Measurements from ENCODE around the gene HEPN1. TPM values are rescaled to one million over a fixed set of nuclear protein-coding genes. Genes with fewer than 3 reads are reported as not detected.
A peak's percentile ranks its signal among the peaks of the same experiment; 100 is the strongest.

The HEPN1 gene
- total and polyA plus RNA-seq, 10 of the 15 experiments (the other 5 are each of a cell fraction or from before 2014, with no cell fraction given), result not detected

DNA sequence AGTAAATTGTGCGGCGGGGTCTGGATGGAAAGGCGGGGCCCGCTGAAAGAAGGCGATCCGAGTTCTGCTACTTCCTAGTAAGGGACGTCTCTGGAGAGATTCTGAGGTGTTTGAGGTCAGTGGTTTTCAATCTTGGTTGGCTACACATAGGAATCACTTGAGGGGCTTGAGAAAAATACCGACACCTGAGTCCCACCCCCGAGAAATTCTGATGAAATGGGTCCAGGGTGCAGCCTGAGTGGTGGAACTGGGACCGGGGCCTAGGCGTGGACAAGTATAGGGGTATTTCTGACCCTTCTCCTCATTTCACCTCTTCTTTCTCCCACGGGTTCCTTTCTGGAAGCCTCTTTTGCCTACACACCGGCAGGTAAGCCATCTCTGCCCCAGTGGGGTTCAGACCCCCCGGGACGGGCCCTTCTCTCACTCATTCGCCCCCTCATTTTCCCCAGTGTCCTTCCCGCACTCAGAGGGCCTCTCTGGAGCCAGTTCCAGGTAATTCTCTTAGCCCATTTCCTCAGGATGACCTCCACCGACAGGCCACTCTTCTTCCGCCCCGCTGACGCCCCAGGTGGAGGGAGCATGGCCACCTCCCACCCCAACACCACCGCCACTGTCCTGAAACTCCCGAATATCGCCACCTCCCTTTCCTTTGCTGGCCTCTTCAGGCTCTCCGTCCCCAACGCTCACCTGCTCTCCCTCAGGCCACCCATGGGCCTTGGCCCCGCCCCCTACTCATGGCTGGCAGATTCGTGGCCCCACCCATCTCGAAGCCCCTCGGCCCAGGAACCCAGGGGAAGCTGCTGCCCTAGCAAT lies 42.0 kb upstream of the HEPN1 start:
- SMC1A ChIA-PET (ENCODE audit: uncharacterized antibody, unreplicated experiment), result interaction anchor here (0.8 to 1.2 kb wide), 2 partner anchors 77 to 480 kb away, joined by 3 read pairs; partner anchors contain the start of gene CCDC15
- H3K4me3 ChIP-seq, result peak overlapping the region; percentile 78; the same call in 1 of the 2 replicates
- intact Hi-C loops (cut with micrococcal nuclease; ENCODE audit: unreplicated experiment) (no loop called here), in situ Hi-C loops (cut with MboI) (no loop called here)
- no peaks in the 10 kb centered on the region for H3K9me3 ChIP-seq (replicated peaks; ENCODE audit: control insufficient read depth, insufficient read depth, low read length)
- H3K4me2 ChIP-seq (ENCODE audit: control insufficient read depth, insufficient read depth), result peak overlapping the region; percentile 99
- peak overlapping the region; percentile 95 for H2AFZ ChIP-seq (ENCODE audit: control insufficient read depth, low read depth, low read length)
- peaks cover 0 to 1% of the 10 kb centered on the region in 2 experiments; a peak in 3 of 4 replicates for H3K27me3 ChIP-seq (replicated peaks in 1 of 2; ENCODE audit: control insufficient read depth in 2 of 2, insufficient read depth in 2 of 2, low read length in 1 of 2)
- no peaks in the 10 kb centered on the region for H3K79me2 ChIP-seq (ENCODE audit: control insufficient read depth, insufficient read depth, low read length)
- POLR2A ChIA-PET, result no interaction called here
- H3K27ac ChIP-seq (ENCODE audit: control insufficient read depth, insufficient read depth), result no peak overlapping the region
- H3K4me1 ChIP-seq (ENCODE audit: control insufficient read depth, insufficient read depth, low read length), result no peaks in the 10 kb centered on the region
- no peak overlapping the region; the same call in 1 of the 2 replicates for H3K9ac ChIP-seq (ENCODE audit: control insufficient read depth, insufficient read depth, low read length)
- whole genome bisulfite sequencing (ENCODE audit: insufficient coverage, insufficient replicate concordance, low lambda C conversion rate, missing lambda C conversion rate), result 16% methylated on average over 30 of the region's 30 CpGs
- FAIRE-seq (no peak), DNase-seq (ENCODE audit: low read depth, low spot score) (no peak), ATAC-seq (no peak)
- RAD21 ChIA-PET (ENCODE audit: unreplicated experiment), result interaction anchor here (1.2 kb wide), 1 partner anchor 232 kb away, joined by 3 read pairs; no protein-coding TSS in a partner anchor
- no peaks in the 10 kb centered on the region for H3K36me3 ChIP-seq (ENCODE audit: control insufficient read depth in 2 of 2, insufficient read depth in 2 of 2, low read length in 1 of 2)
- H4K20me1 ChIP-seq (ENCODE audit: control insufficient read depth, insufficient read depth), result no peaks in the 10 kb centered on the region
- CTCF ChIA-PET, result interaction anchor here (0.6 to 1.6 kb wide), 16 partner anchors 11 to 825 kb away, joined by 3 to 7 read pairs (median 4); partner anchors contain the start of genes CCDC15 and TBRG1
- BruUV-seq (replicated peaks), result no TSS peak
- TF ChIP-seq SREBF2 (IDR thresholded peaks at IDR 0.05; ENCODE audit: low read length) (no peak), KAT2A (conservative IDR thresholded peaks at IDR 0.05; ENCODE audit: control insufficient read depth, low read depth, low read length) (no peak), BHLHE40 (IDR thresholded peaks at IDR 0.05; ENCODE audit: borderline replicate concordance in 1 of 2, low read depth in 2 of 2, low read length in 1 of 2) (no peak), MXI1 (IDR thresholded peaks at IDR 0.05; ENCODE audit: low read depth, low read length) (no peak), MTA2 (IDR thresholded peaks at IDR 0.05; ENCODE audit: low read depth) (no peak), POLR2AphosphoS5 (IDR thresholded peaks at IDR 0.05; ENCODE audit: low read length) (no peak), NR2F1 (conservative IDR thresholded peaks at IDR 0.05) (no peak), RAD21 (IDR thresholded peaks at IDR 0.05; ENCODE audit: insufficient read depth, low read depth, low read length) (no peak), SREBF1 (IDR thresholded peaks at IDR 0.05; ENCODE audit: low read length) (no peak), RB1 (IDR thresholded peaks at IDR 0.05; ENCODE audit: borderline replicate concordance) (no peak), RCOR1 (conservative IDR thresholded peaks at IDR 0.05; ENCODE audit: low read depth, low read length) (no peak), FOXK2 (IDR thresholded peaks at IDR 0.05) (no peak), KDM1A (IDR thresholded peaks at IDR 0.05; ENCODE audit: borderline replicate concordance) (no peak)
- TF ChIP-seq, protein P1, sequence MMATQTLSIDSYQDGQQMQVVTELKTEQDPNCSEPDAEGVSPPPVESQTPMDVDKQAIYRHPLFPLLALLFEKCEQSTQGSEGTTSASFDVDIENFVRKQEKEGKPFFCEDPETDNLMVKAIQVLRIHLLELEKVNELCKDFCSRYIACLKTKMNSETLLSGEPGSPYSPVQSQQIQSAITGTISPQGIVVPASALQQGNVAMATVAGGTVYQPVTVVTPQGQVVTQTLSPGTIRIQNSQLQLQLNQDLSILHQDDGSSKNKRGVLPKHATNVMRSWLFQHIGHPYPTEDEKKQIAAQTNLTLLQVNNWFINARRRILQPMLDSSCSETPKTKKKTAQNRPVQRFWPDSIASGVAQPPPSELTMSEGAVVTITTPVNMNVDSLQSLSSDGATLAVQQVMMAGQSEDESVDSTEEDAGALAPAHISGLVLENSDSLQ (IDR thresholded peaks at IDR 0.05), result no peak
- TF ChIP-seq, protein P2, sequence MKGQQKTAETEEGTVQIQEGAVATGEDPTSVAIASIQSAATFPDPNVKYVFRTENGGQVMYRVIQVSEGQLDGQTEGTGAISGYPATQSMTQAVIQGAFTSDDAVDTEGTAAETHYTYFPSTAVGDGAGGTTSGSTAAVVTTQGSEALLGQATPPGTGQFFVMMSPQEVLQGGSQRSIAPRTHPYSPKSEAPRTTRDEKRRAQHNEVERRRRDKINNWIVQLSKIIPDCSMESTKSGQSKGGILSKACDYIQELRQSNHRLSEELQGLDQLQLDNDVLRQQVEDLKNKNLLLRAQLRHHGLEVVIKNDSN (IDR thresholded peaks at IDR 0.05; ENCODE audit: borderline replicate concordance, extremely low read length, insufficient read depth, low read depth, low read length), result no peak
- TF ChIP-seq, protein P3, sequence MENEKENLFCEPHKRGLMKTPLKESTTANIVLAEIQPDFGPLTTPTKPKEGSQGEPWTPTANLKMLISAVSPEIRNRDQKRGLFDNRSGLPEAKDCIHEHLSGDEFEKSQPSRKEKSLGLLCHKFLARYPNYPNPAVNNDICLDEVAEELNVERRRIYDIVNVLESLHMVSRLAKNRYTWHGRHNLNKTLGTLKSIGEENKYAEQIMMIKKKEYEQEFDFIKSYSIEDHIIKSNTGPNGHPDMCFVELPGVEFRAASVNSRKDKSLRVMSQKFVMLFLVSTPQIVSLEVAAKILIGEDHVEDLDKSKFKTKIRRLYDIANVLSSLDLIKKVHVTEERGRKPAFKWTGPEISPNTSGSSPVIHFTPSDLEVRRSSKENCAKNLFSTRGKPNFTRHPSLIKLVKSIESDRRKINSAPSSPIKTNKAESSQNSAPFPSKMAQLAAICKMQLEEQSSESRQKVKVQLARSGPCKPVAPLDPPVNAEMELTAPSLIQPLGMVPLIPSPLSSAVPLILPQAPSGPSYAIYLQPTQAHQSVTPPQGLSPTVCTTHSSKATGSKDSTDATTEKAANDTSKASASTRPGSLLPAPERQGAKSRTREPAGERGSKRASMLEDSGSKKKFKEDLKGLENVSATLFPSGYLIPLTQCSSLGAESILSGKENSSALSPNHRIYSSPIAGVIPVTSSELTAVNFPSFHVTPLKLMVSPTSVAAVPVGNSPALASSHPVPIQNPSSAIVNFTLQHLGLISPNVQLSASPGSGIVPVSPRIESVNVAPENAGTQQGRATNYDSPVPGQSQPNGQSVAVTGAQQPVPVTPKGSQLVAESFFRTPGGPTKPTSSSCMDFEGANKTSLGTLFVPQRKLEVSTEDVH (IDR thresholded peaks at IDR 0.05; ENCODE audit: low read depth, partially characterized antibody), result no peak
- TF ChIP-seq, protein P4, sequence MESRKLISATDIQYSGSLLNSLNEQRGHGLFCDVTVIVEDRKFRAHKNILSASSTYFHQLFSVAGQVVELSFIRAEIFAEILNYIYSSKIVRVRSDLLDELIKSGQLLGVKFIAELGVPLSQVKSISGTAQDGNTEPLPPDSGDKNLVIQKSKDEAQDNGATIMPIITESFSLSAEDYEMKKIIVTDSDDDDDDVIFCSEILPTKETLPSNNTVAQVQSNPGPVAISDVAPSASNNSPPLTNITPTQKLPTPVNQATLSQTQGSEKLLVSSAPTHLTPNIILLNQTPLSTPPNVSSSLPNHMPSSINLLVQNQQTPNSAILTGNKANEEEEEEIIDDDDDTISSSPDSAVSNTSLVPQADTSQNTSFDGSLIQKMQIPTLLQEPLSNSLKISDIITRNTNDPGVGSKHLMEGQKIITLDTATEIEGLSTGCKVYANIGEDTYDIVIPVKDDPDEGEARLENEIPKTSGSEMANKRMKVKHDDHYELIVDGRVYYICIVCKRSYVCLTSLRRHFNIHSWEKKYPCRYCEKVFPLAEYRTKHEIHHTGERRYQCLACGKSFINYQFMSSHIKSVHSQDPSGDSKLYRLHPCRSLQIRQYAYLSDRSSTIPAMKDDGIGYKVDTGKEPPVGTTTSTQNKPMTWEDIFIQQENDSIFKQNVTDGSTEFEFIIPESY (IDR thresholded peaks at IDR 0.05), result no peak

Data from GM12878 (cell line).